Astrocyte of the cerebellum (primary cell): ENCODE results near the gene ARHGAP15.

ENCODE experiments used
- DNase-seq: peaks from one replicate; pipeline ENCODE4 v3.0.0-alpha.2; 2011; ENCODE audit warnings: low read depth
- H3K4me3 ChIP-seq: 2 replicates; pipeline ENCODE4 v1.5.1; 2011; ENCODE audit warnings: mild to moderate bottlenecking, low read depth, low read length, moderate library complexity
- in situ Hi-C: cut with HindIII; loops from 2 replicates; pipeline ENCODE4 v1.10.0; 2017; ENCODE audit warnings: low sequenced_read_pairs
- TF ChIP-seq, protein P1 (sequence below): IDR thresholded peaks from 2 replicates; pipeline ENCODE4 v1.5.1; 2012; ENCODE audit warnings: low read length, low read depth, moderate library complexity, mild to moderate bottlenecking; ENCODE audit errors: missing control alignments

ARHGAP15 gene

DNA sequence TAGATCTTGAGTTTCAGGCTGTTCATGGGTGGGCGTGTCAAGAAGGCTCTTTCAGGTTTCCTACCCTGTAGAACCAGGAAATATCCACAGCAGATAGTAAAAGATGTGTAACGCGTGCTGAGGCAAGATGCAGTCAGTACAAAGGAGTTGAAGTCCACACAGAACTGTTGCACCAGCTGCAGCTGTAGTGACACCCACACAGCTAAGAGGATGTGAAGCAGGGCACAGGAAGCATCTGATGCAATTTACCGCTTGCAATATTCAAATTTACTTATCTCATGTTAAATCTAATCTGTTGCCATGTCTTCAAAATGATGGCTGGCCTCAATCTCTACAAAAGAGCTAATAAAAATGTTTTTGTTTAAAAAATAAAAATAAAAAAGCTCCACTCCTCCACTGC lies 132.8 kb downstream of the ARHGAP15 start:
- no peak overlapping the region for H3K4me3 ChIP-seq
- no peak for DNase-seq
- TF ChIP-seq, protein P1, sequence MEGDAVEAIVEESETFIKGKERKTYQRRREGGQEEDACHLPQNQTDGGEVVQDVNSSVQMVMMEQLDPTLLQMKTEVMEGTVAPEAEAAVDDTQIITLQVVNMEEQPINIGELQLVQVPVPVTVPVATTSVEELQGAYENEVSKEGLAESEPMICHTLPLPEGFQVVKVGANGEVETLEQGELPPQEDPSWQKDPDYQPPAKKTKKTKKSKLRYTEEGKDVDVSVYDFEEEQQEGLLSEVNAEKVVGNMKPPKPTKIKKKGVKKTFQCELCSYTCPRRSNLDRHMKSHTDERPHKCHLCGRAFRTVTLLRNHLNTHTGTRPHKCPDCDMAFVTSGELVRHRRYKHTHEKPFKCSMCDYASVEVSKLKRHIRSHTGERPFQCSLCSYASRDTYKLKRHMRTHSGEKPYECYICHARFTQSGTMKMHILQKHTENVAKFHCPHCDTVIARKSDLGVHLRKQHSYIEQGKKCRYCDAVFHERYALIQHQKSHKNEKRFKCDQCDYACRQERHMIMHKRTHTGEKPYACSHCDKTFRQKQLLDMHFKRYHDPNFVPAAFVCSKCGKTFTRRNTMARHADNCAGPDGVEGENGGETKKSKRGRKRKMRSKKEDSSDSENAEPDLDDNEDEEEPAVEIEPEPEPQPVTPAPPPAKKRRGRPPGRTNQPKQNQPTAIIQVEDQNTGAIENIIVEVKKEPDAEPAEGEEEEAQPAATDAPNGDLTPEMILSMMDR, result no peak
- in situ Hi-C loops, result no loop called here

DNA sequence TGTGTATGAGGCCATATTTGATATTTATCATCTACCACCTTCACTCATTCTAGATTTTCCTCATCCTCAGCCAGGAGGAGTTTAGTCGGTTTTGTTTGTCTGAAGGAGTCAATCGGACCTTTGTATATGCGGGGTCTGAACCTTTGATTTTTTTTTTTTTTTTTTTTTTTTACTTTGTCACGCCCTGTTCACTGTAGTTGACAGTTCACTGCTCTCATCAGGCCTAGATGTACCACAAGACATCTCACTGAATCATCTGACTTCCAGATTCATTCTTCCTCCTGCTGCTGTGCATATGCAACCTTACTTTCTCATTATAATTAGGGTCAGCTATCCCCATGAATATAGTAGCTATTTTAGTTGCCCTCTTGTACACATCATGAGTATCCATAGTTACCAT lies 133.2 kb downstream of the ARHGAP15 start:
- in situ Hi-C loops, result no loop called here
- TF ChIP-seq, protein P1, result no peak
- DNase-seq, result no peak
- no peak overlapping the region for H3K4me3 ChIP-seq

DNA sequence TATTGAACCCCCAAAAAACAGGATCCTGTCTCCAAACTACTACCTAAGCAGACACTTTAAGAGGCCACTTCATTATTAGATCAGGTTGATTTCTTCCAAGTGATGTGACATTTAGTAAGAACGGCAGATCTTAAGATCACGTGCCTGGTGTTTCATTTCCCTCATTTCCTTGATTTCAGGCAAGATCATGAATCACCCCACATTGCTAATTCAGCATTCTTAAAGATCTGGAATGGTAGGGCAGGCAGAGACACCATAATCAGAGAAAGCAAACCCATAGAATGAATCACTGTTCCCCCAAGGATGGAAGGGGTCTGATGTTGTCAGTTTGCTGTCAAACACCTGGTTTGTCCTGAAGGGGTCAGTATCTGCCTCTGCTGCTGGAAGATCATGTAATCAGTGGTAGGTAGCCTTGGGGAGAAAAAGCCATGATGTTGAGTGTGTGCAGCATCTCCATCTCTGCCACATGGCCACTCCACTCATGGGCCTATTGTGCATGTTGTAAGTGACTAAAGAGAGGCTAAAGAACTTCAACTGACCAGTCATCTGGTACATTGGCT lies 133.9 kb downstream of the ARHGAP15 start:
- in situ Hi-C loops, result no loop called here
- DNase-seq, result no peak
- no peak overlapping the region for H3K4me3 ChIP-seq
- TF ChIP-seq, protein P1, result no peak

DNA sequence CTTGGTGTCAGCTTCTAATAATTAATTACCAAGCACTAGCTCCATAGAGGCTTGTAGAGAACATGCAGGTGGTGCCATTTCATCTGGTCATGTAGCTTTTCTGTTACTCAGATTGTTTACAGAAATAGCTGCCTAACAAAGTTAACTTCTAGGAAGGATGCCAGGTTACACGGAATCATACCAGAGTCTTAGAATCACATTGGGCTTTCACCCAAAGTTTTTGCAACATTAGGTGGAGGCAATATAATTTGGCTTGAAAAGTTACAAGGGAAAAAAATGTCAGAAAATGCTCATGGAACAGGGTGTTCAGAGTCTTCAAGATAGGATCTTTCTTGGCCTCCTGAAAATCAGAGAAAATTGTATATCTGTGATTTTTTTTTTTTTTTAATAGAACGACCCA lies 135.6 kb downstream of the ARHGAP15 start:
- in situ Hi-C loops, result no loop called here
- TF ChIP-seq, protein P1, result no peak
- H3K4me3 ChIP-seq, result no peak overlapping the region
- DNase-seq, result peak; percentile 96

DNA sequence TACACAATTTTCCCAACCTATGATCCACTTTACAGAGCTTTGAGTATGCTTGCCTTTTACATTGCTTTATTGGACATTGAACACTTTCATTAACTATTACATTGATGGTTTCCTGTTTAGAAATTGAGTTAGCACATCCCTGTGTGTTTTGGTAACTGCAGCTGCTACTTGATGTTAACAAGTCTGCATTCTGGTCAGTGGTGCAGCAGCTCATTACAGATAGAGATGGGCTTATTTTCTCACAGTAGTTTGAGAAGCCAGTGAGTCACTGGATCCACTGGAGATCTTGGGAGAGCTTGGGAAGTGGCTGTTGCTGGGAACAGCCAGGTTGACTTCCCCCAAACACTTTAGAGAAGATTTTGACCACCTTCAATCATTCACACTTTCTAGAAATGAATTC lies 150.5 kb downstream of the ARHGAP15 start:
- no peak for DNase-seq
- no peak overlapping the region for H3K4me3 ChIP-seq
- in situ Hi-C loops, result no loop called here
- TF ChIP-seq, protein P1, result no peak

DNA sequence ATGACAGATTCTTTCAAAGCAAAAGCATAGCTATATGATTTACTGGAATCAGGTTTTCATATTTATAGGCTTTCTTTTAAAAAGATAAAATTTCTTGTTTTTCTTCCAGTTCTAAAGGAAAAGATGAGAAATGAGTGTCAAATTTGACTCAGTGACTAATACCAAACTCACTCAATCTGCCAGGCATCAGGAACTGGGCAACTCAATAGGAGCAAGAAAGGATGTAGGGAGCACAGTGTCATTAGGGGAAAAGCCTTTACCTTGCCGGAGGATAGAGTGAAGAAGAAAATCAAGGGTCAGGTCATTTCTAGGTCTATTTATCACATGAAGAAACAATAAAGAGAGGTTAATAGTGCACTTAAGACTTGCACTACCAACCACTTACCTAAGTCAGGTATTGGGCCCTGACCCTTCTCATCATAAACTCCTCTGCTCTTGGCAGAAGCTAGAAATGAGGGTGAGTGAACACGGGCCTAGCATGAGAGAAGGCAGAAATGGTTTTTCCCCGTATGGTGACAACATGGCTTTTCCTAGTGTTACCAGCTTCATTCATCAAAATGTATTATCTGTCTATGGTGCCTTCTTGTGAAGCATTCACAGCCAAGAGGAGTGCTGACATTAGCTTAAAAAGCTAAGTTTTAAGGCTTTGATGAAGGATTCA lies 151.0 kb downstream of the ARHGAP15 start:
- in situ Hi-C loops, result no loop called here
- TF ChIP-seq, protein P1, result no peak
- no peak overlapping the region for H3K4me3 ChIP-seq
- DNase-seq, result no peak
